Lower leg skin (tissue), 4 donors: ENCODE results near the gene GTSF1L. TPM values are rescaled to one million over a fixed set of nuclear protein-coding genes. Genes with fewer than 3 reads are reported as not detected.

Experiments used
- DNase-seq, 2 donors: peaks; one replicate each; pipeline ENCODE4 v3.0.0-alpha.2; 2019; ENCODE audit warnings: low spot score in 2 of 2
- H3K4me3 ChIP-seq: fragments of 200-600 bp; sonication (generic); 2 replicates; pipeline ENCODE4 v1.5.1; 2017; ENCODE audit warnings: mild to moderate bottlenecking, low read depth; ENCODE audit not compliant: poor library complexity, severe bottlenecking
- CTCF ChIP-seq, 3 donors: fragments of 450-650 bp; IDR thresholded peaks; one replicate each; pipeline ENCODE4 v1.5.1; 2016; ENCODE audit warnings: antibody characterized with exemption in 3 of 3, mild to moderate bottlenecking in 3 of 3, moderate library complexity in 2 of 3
- POLR2A ChIP-seq, 2 donors: fragments of 450-650 bp; IDR thresholded peaks; one replicate each; pipeline ENCODE4 v1.6.1; 2016 to 2017; ENCODE audit warnings: antibody characterized with exemption in 2 of 2, mild to moderate bottlenecking in 1 of 2, moderate library complexity in 1 of 2
- WGBS, 2 donors: methylation state at CpG; one replicate each; pipeline ENCODE4 v1.1.5; 2018; 5-methylcytosine and 5-hydroxymethylcytosine counted together
- intact Hi-C: fragments of 100-400 bp; cut with DNase I; formaldehyde crosslinking; loops from one replicate; pipeline ENCODE4 v1.15.0; 2023; ENCODE audit warnings: low total_unique reads
- total RNA-seq, 4 donors: library from RNA; depleted of rRNA; stranded (reverse); fragments of >200 nt; gene quantifications; one replicate each; pipeline ENCODE4 v1.1.0, GENCODE V29; 2016

GTSF1L gene
- total RNA-seq, 4 donors from 2014 or later, result not detected

GRCh38 chr20:43731927-43732326 lies 5.1 kb upstream of the GTSF1L start:
- no peak for DNase-seq
- H3K4me3 ChIP-seq, result no peak overlapping the region
- TF ChIP-seq CTCF (IDR thresholded peaks at IDR 0.05), result no peak
- 76 to 77% methylated on average over 5 of the region's 5 CpGs for WGBS, 2 donors
- intact Hi-C loops, result no loop called here

GRCh38 chr20:43731469-43731868 lies 4.7 kb upstream of the GTSF1L start:
- intact Hi-C loops, result no loop called here
- no peak for TF ChIP-seq POLR2A (IDR thresholded peaks at IDR 0.05)
- no peak for TF ChIP-seq CTCF (IDR thresholded peaks at IDR 0.05)
- DNase-seq, result no peak
- 66 to 68% methylated on average over 7 of the region's 7 CpGs for WGBS, 2 donors
- no peak overlapping the region for H3K4me3 ChIP-seq

GRCh38 chr20:43728686-43729255 lies 2.0 kb upstream of the GTSF1L start:
- intact Hi-C loops, result no loop called here
- no peak overlapping the region for H3K4me3 ChIP-seq
- DNase-seq, result no peak
- 72 to 81% methylated on average over 7 of the region's 7 CpGs for WGBS, 2 donors
- no peak for TF ChIP-seq POLR2A (IDR thresholded peaks at IDR 0.05)
- no peak for TF ChIP-seq CTCF (IDR thresholded peaks at IDR 0.05)

GRCh38 chr20:43727980-43728590 lies 1.3 kb upstream of the GTSF1L start:
- TF ChIP-seq CTCF (IDR thresholded peaks at IDR 0.05) (no peak), POLR2A (IDR thresholded peaks at IDR 0.05) (no peak)
- intact Hi-C loops, result no loop called here
- H3K4me3 ChIP-seq, result no peak overlapping the region
- DNase-seq, result no peak
- WGBS, 2 donors, result 94% methylated on average over 1 of the region's 1 CpG

GRCh38 chr20:43726333-43726732 lies 469 bp downstream of the GTSF1L start:
- WGBS, 2 donors, result 81 to 84% methylated on average over 10 of the region's 10 CpGs
- DNase-seq, result no peak
- intact Hi-C loops, result no loop called here
- TF ChIP-seq POLR2A (IDR thresholded peaks at IDR 0.05) (no peak), CTCF (IDR thresholded peaks at IDR 0.05) (no peak)
- no peak overlapping the region for H3K4me3 ChIP-seq

- TF ChIP-seq CTCF (IDR thresholded peaks at IDR 0.05) (no peak), POLR2A (IDR thresholded peaks at IDR 0.05) (no peak)
- DNase-seq, result no peak
- H3K4me3 ChIP-seq, result no peak overlapping the region
- WGBS, 2 donors, result 97 to 98% methylated on average over 2 of the region's 2 CpGs
- intact Hi-C loops, result no loop called here
Measured at GRCh38 chr20:43725666-43726065, 1.1 kb downstream of the GTSF1L start.
